ENCODE data around the gene GNPAT. TPM values are rescaled to one million over a fixed set of nuclear protein-coding genes. Genes with fewer than 3 reads are reported as not detected.

Gene GNPAT
- total RNA-seq, 1 donor from 2014 or later = 85.0 TPM

DNA sequence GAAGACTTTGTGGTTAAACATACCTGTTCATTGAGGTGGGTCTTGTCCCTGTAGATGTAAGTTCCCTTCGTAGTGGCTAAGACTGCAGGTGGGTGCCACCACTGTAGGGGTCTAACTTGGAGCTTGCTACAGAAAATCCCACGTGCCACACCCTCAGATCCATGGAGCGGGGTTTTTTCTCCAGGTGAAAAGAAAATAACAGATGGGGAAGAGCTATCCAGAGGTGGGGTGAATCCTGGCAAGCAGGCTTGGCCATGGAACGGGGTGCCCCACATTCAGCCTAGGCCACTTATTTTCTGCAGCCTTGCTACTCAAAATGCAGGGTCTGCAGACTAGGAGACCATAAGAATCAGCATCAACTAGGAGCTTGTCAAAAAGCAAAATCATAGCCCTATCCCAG is 72.6 kb downstream of the GNPAT start:
- DNase-seq (ENCODE audit: low read depth) = no peak

DNA sequence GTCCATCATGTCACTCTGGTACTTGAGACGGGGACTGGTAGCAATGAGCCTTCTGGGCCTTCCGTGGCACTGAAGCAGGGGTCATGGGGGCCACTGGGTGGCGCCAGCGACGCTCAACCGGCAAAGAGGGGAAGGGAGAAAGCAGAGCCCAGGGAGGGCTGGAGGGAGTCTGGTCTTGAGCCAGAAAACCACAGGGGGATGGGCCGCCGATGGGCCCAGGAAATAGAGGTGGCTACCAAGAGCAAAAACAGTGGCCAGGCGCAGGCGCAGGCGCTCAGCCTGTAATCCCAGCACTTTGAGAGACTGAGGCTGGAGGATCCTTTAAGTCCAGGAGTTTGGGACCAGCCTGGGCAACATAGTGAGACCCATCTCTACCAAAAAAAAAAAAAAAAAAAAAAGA is 74.9 kb downstream of the GNPAT start:
- peak; percentile 17 for DNase-seq (ENCODE audit: low read depth)

DNA sequence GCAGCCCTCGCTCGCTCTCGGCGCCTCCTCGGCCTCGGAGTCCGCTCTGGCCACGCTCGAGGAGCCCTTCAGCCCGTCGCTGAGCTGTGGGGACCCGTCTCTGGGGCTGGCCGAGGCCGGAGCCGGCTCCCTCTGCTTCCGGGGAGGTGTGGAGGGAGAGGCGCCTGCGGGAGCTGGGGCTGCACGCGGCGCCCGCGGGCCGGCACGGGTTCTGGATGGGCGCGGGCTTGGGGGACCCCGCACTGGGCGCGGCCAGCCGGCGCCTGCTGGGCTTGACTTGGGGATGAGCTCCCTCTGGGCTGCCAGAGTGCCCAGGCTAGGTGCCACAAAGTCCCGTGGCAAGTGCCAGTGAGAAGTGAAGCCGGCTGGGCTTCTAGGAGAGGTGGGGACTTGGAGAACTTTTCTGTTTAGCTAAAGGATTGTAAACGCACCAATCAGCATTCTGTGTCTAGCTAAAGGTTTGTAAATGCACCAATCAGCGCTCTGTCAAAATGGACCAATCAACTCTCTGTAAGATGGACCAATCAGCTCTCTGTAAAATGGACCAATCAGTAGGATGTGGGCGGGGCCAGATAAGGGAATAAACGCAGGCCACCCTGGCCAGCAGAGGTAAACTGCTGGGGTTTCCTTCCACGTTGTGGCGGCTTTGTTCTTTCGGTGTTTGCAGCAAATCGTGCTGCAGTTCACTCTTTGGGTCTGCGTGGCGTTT is 76.4 kb downstream of the GNPAT start:
- DNase-seq (ENCODE audit: low read depth) = no peak

DNA sequence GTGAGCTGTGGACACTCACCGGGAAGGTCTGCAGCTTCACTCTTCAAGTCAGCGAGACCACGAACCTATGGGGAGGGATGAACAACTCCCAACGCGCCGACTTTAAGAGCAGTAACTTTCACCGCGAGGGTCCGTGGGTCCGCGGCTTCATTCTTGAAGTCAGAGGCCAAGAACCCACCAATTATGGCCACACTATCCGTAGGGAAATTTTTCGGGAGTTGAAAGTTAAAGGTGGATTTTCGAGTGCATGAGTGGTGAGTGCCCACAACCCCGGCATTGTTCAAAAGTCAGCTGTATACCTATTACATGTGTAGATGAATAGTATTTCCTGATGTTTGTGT is 77.0 kb downstream of the GNPAT start:
- DNase-seq (ENCODE audit: low read depth) = no peak

DNA sequence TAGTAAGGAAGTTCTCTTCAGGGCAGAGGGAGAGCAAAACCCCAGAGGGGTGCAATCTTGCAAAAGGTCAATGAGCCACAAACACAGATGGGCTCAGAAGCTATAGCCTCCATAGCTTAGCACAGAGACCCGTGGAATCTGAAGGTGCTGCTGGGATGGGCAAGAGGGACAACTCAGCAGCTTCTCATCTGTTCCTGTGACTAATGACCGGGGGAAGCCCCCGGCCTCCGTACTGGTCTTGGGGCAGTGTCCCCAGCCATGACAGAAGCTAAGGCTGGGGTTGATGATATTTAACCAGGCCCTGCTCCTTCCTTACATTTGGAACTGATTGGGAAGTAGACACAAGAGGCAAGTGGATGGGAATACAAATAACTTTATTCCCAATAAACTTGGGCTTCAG is 77.6 kb downstream of the GNPAT start:
- DNase-seq (ENCODE audit: low read depth) = no peak

DNA sequence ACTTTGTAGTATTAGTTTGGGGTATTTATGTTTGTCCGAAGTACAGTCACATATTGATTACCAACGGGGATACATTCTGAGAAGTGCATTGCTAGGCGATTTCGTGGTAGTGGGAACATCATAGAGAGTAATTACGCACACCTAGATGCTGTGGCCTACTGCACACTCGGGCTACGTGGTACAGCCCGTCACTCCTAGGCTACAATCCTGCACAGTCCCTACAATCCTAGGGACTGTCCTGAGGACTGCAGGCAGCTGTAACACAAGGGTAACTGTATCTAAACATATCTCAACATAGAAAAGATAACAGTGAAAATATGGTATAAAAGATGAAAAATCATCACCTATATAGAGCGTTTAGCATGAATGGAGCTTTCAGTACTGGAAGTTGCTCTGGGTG is 78.1 kb downstream of the GNPAT start:
- no peak for DNase-seq (ENCODE audit: low read depth)

DNA sequence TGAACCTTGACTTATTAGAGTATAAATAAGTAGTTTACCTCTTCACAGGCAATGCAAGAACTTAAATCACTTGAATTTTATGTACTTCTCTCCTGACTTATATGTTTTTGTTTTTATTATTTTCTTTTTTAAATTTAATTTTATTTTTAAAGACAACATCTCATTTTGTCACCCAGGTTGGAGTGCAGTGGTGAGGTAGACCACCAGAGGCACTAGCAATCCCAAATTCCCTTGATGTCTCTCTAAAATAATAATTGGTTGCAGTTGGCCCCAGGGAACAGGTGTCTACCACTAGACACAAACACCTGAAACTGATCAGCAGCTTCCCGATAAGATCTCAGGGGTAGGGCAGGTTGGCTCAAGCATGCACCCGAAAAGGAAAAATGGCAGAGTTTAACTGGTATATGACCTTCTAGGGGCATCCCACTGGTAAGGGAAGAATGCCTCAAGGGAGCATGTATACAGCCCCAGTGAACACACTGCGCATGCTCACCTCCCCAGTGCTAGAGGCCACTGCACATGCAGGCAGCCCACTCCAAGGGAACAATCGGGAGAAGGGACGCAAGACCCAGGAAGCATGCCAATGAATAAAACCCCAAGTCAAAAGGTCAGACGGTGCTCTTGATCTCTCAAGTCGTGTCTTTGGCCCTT is 82.0 kb downstream of the GNPAT start:
- no peak for DNase-seq (ENCODE audit: low read depth)

DNA sequence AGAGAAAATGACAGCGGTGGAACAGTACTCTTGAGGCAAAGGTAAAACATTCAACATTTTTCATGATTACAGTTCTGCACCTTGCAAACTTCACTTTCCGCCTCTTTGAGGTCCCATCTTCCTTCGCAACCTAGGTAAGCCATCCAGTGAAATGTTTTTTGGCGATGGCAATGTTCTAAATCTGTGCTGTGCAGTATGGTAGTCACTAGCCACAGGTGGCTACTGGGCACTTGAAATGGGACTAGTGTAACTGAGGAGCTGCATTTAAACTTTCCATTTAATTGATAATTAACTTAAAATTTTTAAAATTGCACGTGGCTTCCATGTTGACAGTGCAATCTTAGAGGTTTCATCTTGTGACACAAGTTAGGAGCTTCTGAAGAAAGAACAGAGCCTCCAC is 83.6 kb downstream of the GNPAT start:
- DNase-seq (ENCODE audit: low read depth) = no peak

DNA sequence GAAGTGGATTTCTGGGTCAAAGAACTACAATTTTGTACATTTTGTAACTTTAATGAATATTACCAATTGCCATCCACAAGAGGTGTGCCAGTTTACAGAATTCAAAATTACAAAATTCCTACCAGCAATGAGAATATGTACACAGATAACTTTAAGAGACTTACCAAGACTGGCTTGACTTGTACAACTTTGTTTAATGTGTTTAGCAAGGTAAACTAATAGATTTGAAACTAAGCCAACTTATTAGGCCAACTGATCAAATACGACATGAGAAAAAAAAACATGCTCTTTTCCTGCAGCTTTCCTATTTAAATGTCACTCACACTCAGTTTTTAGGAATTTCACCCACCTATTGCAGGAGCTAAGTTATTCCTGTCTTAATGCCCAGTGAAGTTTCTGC is 85.2 kb downstream of the GNPAT start:
- DNase-seq (ENCODE audit: low read depth) = no peak

Other genes with a start within 250 kb of the GNPAT start
- gene FAM89A, start 201.0 kb upstream of the GNPAT start, total RNA-seq = 1.1 and 3.1 TPM in 2 replicates
- gene TRIM67, start 79.2 kb upstream of the GNPAT start, total RNA-seq = not detected in 2 replicates
- gene EXOC8, start 96.6 kb downstream of the GNPAT start, total RNA-seq = 16.4 and 17.0 TPM in 2 replicates
- gene SPRTN, start 97.1 kb downstream of the GNPAT start, total RNA-seq = 14.5 and 14.6 TPM in 2 replicates
- gene EGLN1, start 181.1 kb downstream of the GNPAT start, total RNA-seq = 23.4 and 27.8 TPM in 2 replicates

Measured in myocyte (in vitro differentiated cells).